DND-41 (cell line): ENCODE data around the gene RETN.

Experiments
- ATAC-seq: fragments of 200-7000 bp; cut with Tn5 transposase; 3 replicates; pipeline ENCODE4 v1.9.1; 2021; ENCODE audit warnings: low read depth; ENCODE audit not compliant: insufficient read depth
- DNase-seq: peaks from one replicate; pipeline ENCODE4 v3.0.0-alpha.2; 2020
- H2AFZ ChIP-seq: 2 replicates; pipeline ENCODE4 v1.6.0; 2012; ENCODE audit warnings: low read depth, low read length
- H3K27ac ChIP-seq: 2 replicates; pipeline ENCODE4 v1.5.1; 2012; ENCODE audit warnings: low read length, inconsistent platforms
- H3K27me3 ChIP-seq: fragments of 200-600 bp; sonication (generic); 2 replicates; pipeline ENCODE4 v1.6.0; 2012; ENCODE audit warnings: low read length, mild to moderate bottlenecking, inconsistent platforms; ENCODE audit not compliant: insufficient read depth, poor library complexity
- H3K36me3 ChIP-seq: 2 replicates; pipeline ENCODE4 v1.5.1; 2012; ENCODE audit warnings: low read length, inconsistent platforms; ENCODE audit not compliant: insufficient read depth
- H3K4me1 ChIP-seq: 2 replicates; pipeline ENCODE4 v1.5.1; 2012; ENCODE audit warnings: mild to moderate bottlenecking, low read length; ENCODE audit not compliant: insufficient read depth
- H3K4me2 ChIP-seq: 2 replicates; pipeline ENCODE4 v1.6.0; 2012; ENCODE audit warnings: mild to moderate bottlenecking, moderate library complexity, low read length, inconsistent platforms; ENCODE audit not compliant: insufficient read depth
- H3K4me3 ChIP-seq, 2 experiments: fragments of 200-600 bp in 1 of 2; shearing (Covaris generic) in 1 of 2; 2 replicates each; pipeline ENCODE4 v1.5.1; 2012 to 2016; ENCODE audit warnings: inconsistent platforms in 2 of 2, low read length in 2 of 2, mild to moderate bottlenecking in 2 of 2, low read depth in 1 of 2, moderate library complexity in 1 of 2
- H3K79me2 ChIP-seq: 2 replicates; pipeline ENCODE4 v1.6.0; 2012; ENCODE audit warnings: low read length, inconsistent platforms; ENCODE audit not compliant: insufficient read depth
- H3K9ac ChIP-seq: 2 replicates; pipeline ENCODE4 v1.6.0; 2012; ENCODE audit warnings: low read depth, mild to moderate bottlenecking, inconsistent platforms, low read length, moderate library complexity
- H3K9me3 ChIP-seq: 2 replicates; pipeline ENCODE4 v1.5.1; 2012; ENCODE audit warnings: low read length, moderate library complexity, mild to moderate bottlenecking, inconsistent platforms; ENCODE audit not compliant: insufficient read depth, severe bottlenecking
- H4K20me1 ChIP-seq: 2 replicates; pipeline ENCODE4 v1.6.0; 2012; ENCODE audit warnings: low read length; ENCODE audit not compliant: insufficient read depth
- CTCF ChIP-seq: IDR thresholded peaks from 2 replicates; pipeline ENCODE4 v1.5.1; 2012; ENCODE audit warnings: borderline replicate concordance, low read length, moderate library complexity, mild to moderate bottlenecking; ENCODE audit not compliant: poor library complexity, severe bottlenecking; ENCODE audit errors: extremely low read depth
- EZH2 ChIP-seq: IDR thresholded peaks from 3 replicates; pipeline ENCODE4 v1.6.1; 2012; ENCODE audit warnings: borderline replicate concordance, low read depth, mild to moderate bottlenecking, moderate library complexity, low read length, inconsistent platforms; ENCODE audit not compliant: severe bottlenecking

RETN gene

GRCh38 chr19:7654401-7654800 is 14.4 kb upstream of the RETN start:
- H3K9ac ChIP-seq: no peak overlapping the region
- no peaks in the 10 kb centered on the region for H3K36me3 ChIP-seq
- H3K4me3 ChIP-seq: no peak overlapping the region
- H4K20me1 ChIP-seq: no peaks in the 10 kb centered on the region
- no peak overlapping the region for H3K27ac ChIP-seq
- no peaks in the 10 kb centered on the region for H3K79me2 ChIP-seq
- ATAC-seq (no peak), DNase-seq (no peak)
- H3K4me1 ChIP-seq: peaks cover 21% of the 10 kb centered on the region
- TF ChIP-seq EZH2 (no peak), CTCF (no peak)
- no peaks in the 10 kb centered on the region for H3K9me3 ChIP-seq
- H3K4me2 ChIP-seq: no peak overlapping the region
- no peaks in the 10 kb centered on the region for H3K27me3 ChIP-seq
- H2AFZ ChIP-seq: no peak overlapping the region

- Histone ChIP-seq H3K4me2 (no peak overlapping the region), H4K20me1 (no peaks in the 10 kb centered on the region), H2AFZ (no peak overlapping the region), H3K36me3 (no peaks in the 10 kb centered on the region), H3K27me3 (no peaks in the 10 kb centered on the region), H3K9me3 (no peaks in the 10 kb centered on the region), H3K4me1 (peaks cover 21% of the 10 kb centered on the region), H3K79me2 (no peaks in the 10 kb centered on the region), H3K27ac (no peak overlapping the region), H3K4me3 (no peak overlapping the region), H3K9ac (no peak overlapping the region)
- no peak for TF ChIP-seq CTCF
- TF ChIP-seq EZH2: no peak
- ATAC-seq (no peak), DNase-seq (no peak)
Observed at GRCh38 chr19:7655581-7655980, 13.3 kb upstream of the RETN start.

GRCh38 chr19:7657131-7657751 is 11.6 kb upstream of the RETN start:
- no peak overlapping the region for H3K4me2 ChIP-seq
- no peaks in the 10 kb centered on the region for H3K36me3 ChIP-seq
- H3K4me1 ChIP-seq: peaks cover 19% of the 10 kb centered on the region
- no peak overlapping the region for H3K27ac ChIP-seq
- no peaks in the 10 kb centered on the region for H3K79me2 ChIP-seq
- ATAC-seq (no peak), DNase-seq (peak; percentile 33)
- H3K9ac ChIP-seq: no peak overlapping the region
- H3K4me3 ChIP-seq: no peak overlapping the region
- no peaks in the 10 kb centered on the region for H4K20me1 ChIP-seq
- no peak overlapping the region for H2AFZ ChIP-seq
- H3K9me3 ChIP-seq: no peaks in the 10 kb centered on the region
- TF ChIP-seq EZH2 (no peak), CTCF (no peak)
- H3K27me3 ChIP-seq: no peaks in the 10 kb centered on the region

GRCh38 chr19:7658219-7658686 is 10.6 kb upstream of the RETN start:
- Histone ChIP-seq H3K79me2 (no peaks in the 10 kb centered on the region), H3K4me3 (peak overlapping the region in 1 of 2 experiments; percentile 41; a peak in 1 of 4 replicates), H3K27me3 (no peaks in the 10 kb centered on the region), H3K36me3 (no peaks in the 10 kb centered on the region), H3K9me3 (no peaks in the 10 kb centered on the region), H3K9ac (no peak overlapping the region; the same call in 1 of the 2 replicates), H4K20me1 (no peaks in the 10 kb centered on the region), H2AFZ (peak overlapping the region; percentile 61), H3K4me2 (peak overlapping the region; percentile 56), H3K27ac (peak overlapping the region; percentile 50; the same call in 1 of the 2 replicates), H3K4me1 (peaks cover 16% of the 10 kb centered on the region)
- ATAC-seq: peak; percentile 95
- TF ChIP-seq EZH2: no peak
- no peak for TF ChIP-seq CTCF
- peak; percentile 66 for DNase-seq
